Activated CD4-positive, alpha-beta T cell treated with anti-CD3 and anti-CD28 coated beads, Interleukin-2, amount 10 ng/mL, durations not matched to agents 24 days and 14 days (primary cell): ENCODE data around the gene DNAJB2. TPM values are rescaled to one million over a fixed set of nuclear protein-coding genes. Genes with fewer than 3 reads are reported as not detected.

ENCODE experiments used
- DNase-seq: peaks from one replicate; pipeline ENCODE4 v3.0.0; 2022
- H3K27ac Mint-ChIP-seq: one replicate; pipeline ENCODE4 v1.8.0; 2022; ENCODE audit warnings: mild to moderate bottlenecking, mixed read lengths
- H3K27me3 Mint-ChIP-seq: one replicate; pipeline ENCODE4 v1.8.0; 2022; ENCODE audit warnings: mixed read lengths
- H3K36me3 Mint-ChIP-seq: one replicate; pipeline ENCODE4 v1.8.0; 2022; ENCODE audit warnings: low read depth, mild to moderate bottlenecking, mixed read lengths
- H3K4me1 Mint-ChIP-seq: one replicate; pipeline ENCODE4 v1.8.0; 2021; ENCODE audit warnings: mixed read lengths
- H3K4me3 Mint-ChIP-seq: one replicate; pipeline ENCODE4 v1.8.0; 2022; ENCODE audit warnings: mild to moderate bottlenecking, moderate library complexity, mixed read lengths
- H3K9me3 Mint-ChIP-seq: one replicate; pipeline ENCODE4 v1.8.0; 2021; ENCODE audit warnings: mixed read lengths
- intact Hi-C: fragments of 100-400 bp; cut with micrococcal nuclease; formaldehyde crosslinking; loops from one replicate; pipeline ENCODE4 v1.15.1; 2023
- total RNA-seq: library from RNA; stranded (reverse); gene quantifications from 2 replicates; pipeline ENCODE4 v1.2.3, GENCODE V29; 2022

The DNAJB2 gene
- total RNA-seq, 1 donor from 2014 or later: 52.4 TPM

GRCh38 chr2:219269362-219270054 lies 9.7 kb upstream of the DNAJB2 start:
- Mint-ChIP-seq H3K27me3 (peaks cover 12% of the 10 kb centered on the region), H3K4me3 (no peak overlapping the region), H3K27ac (no peak overlapping the region), H3K36me3 (no peaks in the 10 kb centered on the region), H3K4me1 (no peaks in the 10 kb centered on the region), H3K9me3 (no peaks in the 10 kb centered on the region)
- intact Hi-C loops: no loop called here
- DNase-seq: no peak

GRCh38 chr2:219270055-219270372 lies 9.2 kb upstream of the DNAJB2 start:
- H3K4me3 Mint-ChIP-seq: no peak overlapping the region
- intact Hi-C loops: no loop called here
- H3K27ac Mint-ChIP-seq: no peak overlapping the region
- H3K9me3 Mint-ChIP-seq: no peaks in the 10 kb centered on the region
- DNase-seq: no peak
- H3K4me1 Mint-ChIP-seq: no peaks in the 10 kb centered on the region
- peaks cover 12% of the 10 kb centered on the region for H3K27me3 Mint-ChIP-seq
- H3K36me3 Mint-ChIP-seq: no peaks in the 10 kb centered on the region

GRCh38 chr2:219271021-219271420 lies 8.1 kb upstream of the DNAJB2 start:
- Mint-ChIP-seq H3K4me3 (no peak overlapping the region), H3K36me3 (no peaks in the 10 kb centered on the region), H3K9me3 (no peaks in the 10 kb centered on the region), H3K27ac (no peak overlapping the region), H3K4me1 (no peaks in the 10 kb centered on the region), H3K27me3 (peaks cover 12% of the 10 kb centered on the region)
- intact Hi-C loops: no loop called here
- DNase-seq: no peak

- Mint-ChIP-seq H3K9me3 (no peaks in the 10 kb centered on the region), H3K36me3 (no peaks in the 10 kb centered on the region), H3K27ac (no peak overlapping the region), H3K4me3 (no peak overlapping the region), H3K27me3 (peaks cover 12% of the 10 kb centered on the region), H3K4me1 (peaks cover 3% of the 10 kb centered on the region)
- DNase-seq: no peak
- intact Hi-C loops: no loop called here
Observed at GRCh38 chr2:219272356-219272755, 6.8 kb upstream of the DNAJB2 start.

GRCh38 chr2:219272995-219273394 lies 6.2 kb upstream of the DNAJB2 start:
- no peak overlapping the region for H3K27ac Mint-ChIP-seq
- intact Hi-C loops: no loop called here
- no peaks in the 10 kb centered on the region for H3K9me3 Mint-ChIP-seq
- H3K4me1 Mint-ChIP-seq: peaks cover 10% of the 10 kb centered on the region
- H3K4me3 Mint-ChIP-seq: no peak overlapping the region
- DNase-seq: no peak
- H3K27me3 Mint-ChIP-seq: peaks cover 12% of the 10 kb centered on the region
- H3K36me3 Mint-ChIP-seq: no peaks in the 10 kb centered on the region

GRCh38 chr2:219273937-219274336 lies 5.2 kb upstream of the DNAJB2 start:
- Mint-ChIP-seq H3K27ac (no peak overlapping the region), H3K4me3 (no peak overlapping the region), H3K27me3 (peaks cover 12% of the 10 kb centered on the region), H3K4me1 (peaks cover 16% of the 10 kb centered on the region), H3K36me3 (no peaks in the 10 kb centered on the region), H3K9me3 (no peaks in the 10 kb centered on the region)
- no peak for DNase-seq
- intact Hi-C loops: no loop called here

- H3K36me3 Mint-ChIP-seq: no peaks in the 10 kb centered on the region
- no peak for DNase-seq
- intact Hi-C loops: no loop called here
- H3K27ac Mint-ChIP-seq: no peak overlapping the region
- H3K4me1 Mint-ChIP-seq: peaks cover 16% of the 10 kb centered on the region
- peaks cover 12% of the 10 kb centered on the region for H3K27me3 Mint-ChIP-seq
- H3K4me3 Mint-ChIP-seq: no peak overlapping the region
- no peaks in the 10 kb centered on the region for H3K9me3 Mint-ChIP-seq
Observed at GRCh38 chr2:219274361-219274921, 4.7 kb upstream of the DNAJB2 start.

- Mint-ChIP-seq H3K36me3 (peaks cover 19% of the 10 kb centered on the region), H3K4me1 (peaks cover 40% of the 10 kb centered on the region), H3K4me3 (peak overlapping the region; percentile 97), H3K27me3 (no peaks in the 10 kb centered on the region), H3K27ac (peak overlapping the region; percentile 95), H3K9me3 (no peaks in the 10 kb centered on the region)
- DNase-seq: peak; percentile 93
- intact Hi-C loops: loop anchor here (2.0 to 5.0 kb wide), 5 partner anchors 59 to 881 kb away; partner anchors contain the start of genes ABCB6, CHPF, GMPPA and TMEM198
Observed at GRCh38 chr2:219277703-219278654, 1.2 kb upstream of the DNAJB2 start.

- no peaks in the 10 kb centered on the region for H3K27me3 Mint-ChIP-seq
- H3K4me1 Mint-ChIP-seq: peaks cover 42% of the 10 kb centered on the region
- H3K36me3 Mint-ChIP-seq: peaks cover 25% of the 10 kb centered on the region
- no peaks in the 10 kb centered on the region for H3K9me3 Mint-ChIP-seq
- peak overlapping the region; percentile 97 for H3K4me3 Mint-ChIP-seq
- DNase-seq: no peak
- H3K27ac Mint-ChIP-seq: peak overlapping the region; percentile 95
- intact Hi-C loops: loop anchor here (1.0 to 5.0 kb wide), 13 partner anchors 16 to 882 kb away; partner anchors contain the start of genes ABCB6, ANKZF1, ATG9A and CHPF
Observed at GRCh38 chr2:219278655-219279150, 463 bp upstream of the DNAJB2 start.

- peaks cover 28% of the 10 kb centered on the region for H3K36me3 Mint-ChIP-seq
- no peaks in the 10 kb centered on the region for H3K9me3 Mint-ChIP-seq
- DNase-seq: no peak
- intact Hi-C loops: loop anchor here (1.0 to 5.0 kb wide), 13 partner anchors 14 to 883 kb away; partner anchors contain the start of genes ABCB6, ANKZF1, ATG9A and CHPF
- H3K4me1 Mint-ChIP-seq: peaks cover 42% of the 10 kb centered on the region
- no peaks in the 10 kb centered on the region for H3K27me3 Mint-ChIP-seq
- H3K4me3 Mint-ChIP-seq: peak overlapping the region; percentile 97
- peak overlapping the region; percentile 96 for H3K27ac Mint-ChIP-seq
Observed at GRCh38 chr2:219279916-219280516, 850 bp downstream of the DNAJB2 start.

GRCh38 chr2:219280651-219281050 lies 1.5 kb downstream of the DNAJB2 start:
- Mint-ChIP-seq H3K27ac (peak overlapping the region; percentile 13), H3K36me3 (peaks cover 30% of the 10 kb centered on the region), H3K4me1 (peaks cover 44% of the 10 kb centered on the region), H3K4me3 (peak overlapping the region; percentile 97), H3K27me3 (no peaks in the 10 kb centered on the region), H3K9me3 (no peaks in the 10 kb centered on the region)
- intact Hi-C loops: no loop called here
- DNase-seq: no peak

- intact Hi-C loops: no loop called here
- no peaks in the 10 kb centered on the region for H3K9me3 Mint-ChIP-seq
- peaks cover 44% of the 10 kb centered on the region for H3K4me1 Mint-ChIP-seq
- no peak overlapping the region for H3K27ac Mint-ChIP-seq
- no peak overlapping the region for H3K4me3 Mint-ChIP-seq
- DNase-seq: no peak
- peaks cover 30% of the 10 kb centered on the region for H3K36me3 Mint-ChIP-seq
- no peaks in the 10 kb centered on the region for H3K27me3 Mint-ChIP-seq
Observed at GRCh38 chr2:219281588-219281987, 2.4 kb downstream of the DNAJB2 start.

GRCh38 chr2:219282375-219282774 lies 3.2 kb downstream of the DNAJB2 start:
- Mint-ChIP-seq H3K4me3 (no peak overlapping the region), H3K9me3 (no peaks in the 10 kb centered on the region), H3K36me3 (peaks cover 30% of the 10 kb centered on the region), H3K27ac (no peak overlapping the region), H3K4me1 (peaks cover 41% of the 10 kb centered on the region), H3K27me3 (no peaks in the 10 kb centered on the region)
- DNase-seq: no peak
- intact Hi-C loops: no loop called here
